Measurements from ENCODE around the gene GARIN6.
"Not testable (repeated sequence)": the region's sequence is repeated elsewhere in the genome, so short reads cannot be mapped to it uniquely, and the experiment has no call there.

- not testable (repeated sequence) for TF ChIP-seq CTCF (IDR thresholded peaks at IDR 0.05); ZFX (IDR thresholded peaks at IDR 0.05; ENCODE audit: borderline replicate concordance)
These were observed 23.0 kb upstream of the GARIN6 start for GRCh38 chr12:99624591-99624990.
